EH (cell line): ENCODE measurements around the gene HDAC10.

Experiments
- DNase-seq: peaks from one replicate; pipeline ENCODE4 v3.0.0-alpha.2; 2015; ENCODE audit warnings: low read depth

HDAC10 gene

GRCh38 chr22:50255607-50256006 lies 4.5 kb upstream of the HDAC10 start:
- DNase-seq = no peak

DNA sequence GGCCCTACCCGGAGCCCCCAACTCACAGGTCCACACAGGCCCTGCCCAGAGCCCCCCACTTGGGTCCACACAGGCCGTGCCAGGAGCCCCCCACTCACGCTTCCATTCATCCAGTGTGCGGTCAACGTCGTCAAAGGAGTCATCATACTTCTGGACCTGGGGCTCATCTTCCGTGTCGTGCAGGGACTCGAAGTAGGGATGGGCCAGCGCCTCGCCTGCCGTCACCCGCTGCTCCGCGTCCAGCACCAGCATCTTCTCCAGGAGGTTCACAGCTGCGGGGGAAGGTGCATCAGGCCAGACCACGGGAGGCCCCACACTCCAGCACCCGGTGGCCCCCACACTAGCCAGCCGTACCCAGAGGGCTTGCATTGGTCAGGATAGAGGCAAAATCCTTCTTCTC lies 4.0 kb upstream of the HDAC10 start:
- no peak for DNase-seq

DNA sequence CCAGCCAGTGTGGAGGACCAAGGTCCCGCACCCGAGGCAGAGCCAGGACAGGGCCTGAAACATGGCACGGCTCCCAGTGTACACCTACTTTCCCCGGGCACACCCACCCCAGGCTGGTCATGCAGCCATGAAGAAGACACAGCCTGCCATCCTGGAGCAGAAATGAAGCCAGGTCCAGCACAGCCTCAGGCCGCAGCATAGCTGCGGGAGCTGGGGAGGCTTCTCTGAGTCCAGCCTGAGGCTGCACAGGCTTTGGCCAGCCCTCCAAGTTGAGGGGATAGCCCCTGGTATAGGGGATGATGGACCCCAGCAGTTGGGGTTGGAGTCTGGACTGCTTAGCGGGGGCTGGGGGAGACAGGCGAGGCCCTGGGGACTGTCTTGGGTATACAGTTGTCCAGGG lies 2.9 kb upstream of the HDAC10 start:
- no peak for DNase-seq

- DNase-seq = no peak
Observed at GRCh38 chr22:50253046-50253915, 2.2 kb upstream of the HDAC10 start.

DNA sequence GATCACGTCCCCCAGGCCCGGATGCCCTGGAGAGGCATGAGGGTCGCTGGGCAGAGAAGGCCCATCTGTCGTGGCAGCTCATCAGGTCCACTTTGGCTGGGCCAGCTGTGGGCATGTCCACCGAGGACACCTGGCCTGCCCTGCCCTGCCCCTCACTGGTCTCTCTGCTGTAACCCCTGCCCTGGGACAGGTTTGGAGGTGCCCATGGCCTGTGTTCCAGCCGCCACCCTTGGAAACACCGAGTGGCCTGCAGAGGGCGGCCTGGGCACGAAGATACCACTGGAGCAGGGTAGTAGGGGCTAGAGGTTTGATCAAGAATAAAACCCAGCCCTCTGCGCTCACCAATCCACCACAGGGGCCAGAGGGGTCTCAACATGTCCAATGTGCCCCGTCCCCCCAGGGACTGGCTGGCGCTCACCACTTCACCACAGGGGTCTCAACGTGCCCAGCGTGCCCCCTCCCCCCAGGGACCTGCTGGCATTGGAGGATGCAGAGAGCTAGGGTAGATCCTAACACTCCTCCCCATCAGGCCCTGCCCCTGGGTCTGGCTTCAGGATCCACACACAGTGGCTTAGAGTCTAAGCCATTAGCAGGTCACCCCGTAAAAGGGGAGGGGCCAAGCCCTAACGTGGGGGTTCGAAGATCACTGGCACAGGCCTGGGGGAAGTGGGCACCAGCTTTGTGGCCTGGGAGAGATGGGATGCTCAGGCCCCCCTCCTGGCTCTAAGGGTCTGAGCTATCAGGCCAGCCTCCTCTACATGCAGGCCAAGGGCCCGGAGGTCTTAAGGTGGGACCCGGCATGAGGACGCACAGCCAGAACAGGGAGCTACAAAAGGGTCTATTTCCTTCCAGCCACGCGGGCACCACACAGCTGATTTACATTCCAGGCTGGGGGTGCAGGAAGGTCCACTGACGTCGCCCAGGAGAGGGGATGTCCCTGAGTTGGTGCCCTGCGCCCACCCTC lies 1.3 kb upstream of the HDAC10 start:
- DNase-seq = peak; percentile 71

DNA sequence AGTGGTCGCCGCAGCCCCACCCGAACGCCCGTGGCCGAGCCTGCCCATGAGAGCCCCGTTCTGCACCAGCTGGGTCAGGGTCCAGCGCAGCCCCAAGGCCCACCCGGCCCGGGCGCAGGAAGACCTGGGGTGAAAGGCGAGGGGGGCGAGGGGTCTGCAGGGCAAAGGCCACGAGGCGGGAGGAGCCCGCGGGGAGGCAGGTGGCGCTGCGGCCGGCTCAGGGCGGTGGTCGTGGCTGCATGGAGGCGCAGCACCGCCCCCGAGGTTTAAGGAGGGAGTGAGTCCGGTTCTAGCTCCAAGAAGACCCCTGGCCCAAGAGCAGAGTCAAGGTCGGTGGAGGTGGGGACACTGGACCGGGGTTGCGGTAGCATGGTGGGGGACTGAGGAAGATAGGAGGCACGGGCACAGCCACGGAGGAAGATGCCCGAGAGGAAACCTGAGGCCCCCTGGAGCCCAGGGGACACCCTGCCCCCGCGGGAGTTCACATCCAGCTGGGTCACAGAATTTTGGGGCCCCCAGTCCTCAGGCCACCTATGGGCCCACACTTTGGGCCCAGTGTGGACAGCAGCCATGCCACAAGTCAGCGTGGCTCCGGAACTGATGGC lies 514 bp upstream of the HDAC10 start:
- no peak for DNase-seq

GRCh38 chr22:50250249-50250554 lies 863 bp downstream of the HDAC10 start:
- DNase-seq = no peak

DNA sequence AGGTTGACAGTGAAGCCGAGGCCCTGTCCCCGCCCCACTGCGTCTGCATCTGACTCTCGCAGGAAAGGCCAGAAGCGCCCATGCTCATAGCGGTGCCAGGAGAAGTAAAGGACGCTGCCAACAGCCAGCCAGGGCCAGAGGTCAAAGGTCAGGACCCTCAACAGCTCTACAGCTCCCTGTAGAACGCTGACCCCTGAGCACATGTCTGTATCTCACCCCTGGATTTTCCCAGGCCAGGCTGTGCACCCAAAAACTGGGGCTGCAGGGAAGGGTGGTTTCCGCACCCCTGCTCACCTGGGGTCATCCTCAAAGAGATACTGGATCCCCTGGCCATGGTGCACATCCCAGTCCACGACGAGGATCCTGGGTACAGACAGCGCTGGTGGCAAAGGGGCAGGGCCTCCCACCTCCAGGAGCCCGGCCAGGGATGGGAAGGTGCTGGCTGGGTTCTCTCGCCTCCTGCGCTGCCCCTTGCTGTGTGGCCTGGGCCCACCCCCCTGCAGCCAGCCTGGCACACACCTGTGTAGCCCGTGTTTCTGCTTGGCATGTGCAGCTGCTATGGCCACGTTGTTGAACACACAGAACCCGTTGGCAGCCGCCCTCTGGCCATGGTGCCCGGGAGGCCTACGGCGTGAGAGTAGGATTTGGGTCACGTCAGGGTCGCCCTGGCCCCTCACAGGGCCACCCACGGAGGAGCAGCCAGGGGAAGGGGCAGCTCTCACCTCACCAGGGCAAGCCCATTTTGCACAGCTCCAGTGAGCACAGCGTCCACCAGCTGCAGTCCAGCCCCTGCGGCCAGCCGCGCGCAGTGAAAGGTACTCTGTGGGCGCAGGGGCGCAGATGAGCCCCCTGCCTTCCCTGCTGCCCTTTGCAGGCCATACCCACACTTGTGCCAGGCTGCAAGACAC lies 1.5 kb downstream of the HDAC10 start:
- DNase-seq = no peak

DNA sequence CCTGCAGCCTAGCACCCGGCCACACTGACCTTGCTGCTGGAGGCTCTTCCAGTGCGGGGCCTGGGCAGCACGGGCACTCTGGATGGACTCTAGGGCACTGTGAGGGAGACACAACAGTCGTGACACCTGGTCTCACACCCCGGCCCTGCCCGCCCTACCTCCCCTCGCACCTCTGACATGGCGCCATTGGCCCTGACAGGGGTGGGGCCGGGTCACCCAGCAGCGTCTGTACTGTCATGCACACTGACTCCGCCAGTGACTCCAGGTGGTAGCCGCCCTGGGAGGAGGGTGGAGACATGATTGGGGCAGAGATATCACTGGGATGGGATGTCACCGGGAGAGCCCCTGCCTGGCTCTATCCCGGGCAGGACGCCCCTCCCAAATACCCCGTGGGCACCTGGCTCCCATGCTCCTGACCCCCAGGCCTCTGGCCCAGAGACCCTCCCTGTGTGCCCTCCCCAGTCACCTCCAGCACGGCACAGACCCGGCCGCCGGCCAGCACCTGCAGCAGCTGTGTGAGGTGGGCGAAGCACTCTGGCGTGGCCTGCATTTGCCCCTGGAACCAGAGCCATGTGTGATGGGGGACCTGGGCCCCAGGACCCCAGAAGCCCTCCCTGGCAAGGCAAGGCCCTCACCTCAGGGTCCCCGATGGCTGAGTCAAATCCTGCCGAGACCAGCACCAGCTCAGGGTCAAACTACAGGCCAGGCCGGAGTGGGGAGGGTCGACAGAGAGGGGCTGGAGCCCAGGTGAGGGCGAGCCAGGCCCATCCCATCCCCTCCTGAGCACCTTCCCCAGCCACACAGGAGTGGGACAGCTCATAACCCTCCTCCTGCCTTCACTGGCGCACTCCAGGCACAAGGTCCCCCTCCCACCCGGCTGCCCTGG lies 2.6 kb downstream of the HDAC10 start:
- no peak for DNase-seq

- peak; percentile 71 for DNase-seq
Observed at GRCh38 chr22:50247748-50248147, 3.3 kb downstream of the HDAC10 start.

DNA sequence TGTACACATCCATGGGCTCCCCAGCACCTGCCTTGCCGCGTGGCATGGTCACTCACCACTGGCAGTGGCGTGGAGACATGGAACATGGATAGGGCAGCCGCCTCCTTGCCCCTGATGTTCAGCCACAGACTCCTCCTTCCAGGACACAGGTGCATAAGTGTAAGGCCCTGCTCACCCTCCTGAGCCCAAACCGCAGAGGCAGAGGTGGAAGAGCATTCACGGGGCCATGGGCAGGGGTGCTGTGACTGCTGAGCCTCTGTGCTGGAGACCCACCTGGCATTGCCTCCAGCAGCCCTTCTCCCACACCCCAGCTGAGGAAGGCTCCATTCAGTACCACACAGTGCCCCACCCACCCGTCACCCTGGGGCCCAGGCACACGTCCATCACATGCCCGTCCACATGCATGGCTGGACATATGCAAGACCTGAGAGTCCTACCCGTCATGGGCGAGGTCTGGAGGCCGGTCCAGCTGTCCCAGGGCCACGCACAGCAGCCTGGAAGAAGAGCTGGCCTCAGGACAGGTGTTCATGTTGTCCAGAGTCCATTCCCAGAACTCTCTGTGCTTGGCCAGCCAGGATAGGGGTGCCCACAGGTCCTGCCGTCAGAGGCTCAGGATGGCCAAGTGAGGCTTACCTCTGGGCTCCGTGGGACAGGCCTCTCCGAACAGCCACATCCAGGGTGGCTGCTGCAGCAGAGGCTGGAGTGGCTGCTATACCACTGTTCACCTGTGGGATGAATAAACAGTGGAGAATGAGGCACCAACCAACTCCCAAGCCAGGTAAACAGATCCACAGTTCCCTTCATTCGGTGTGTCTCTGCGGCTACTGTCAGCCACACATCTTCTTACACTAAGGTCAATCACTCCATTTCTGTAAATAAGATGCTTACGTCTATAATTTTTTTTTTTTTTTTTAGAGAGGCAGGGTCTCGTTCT lies 4.6 kb downstream of the HDAC10 start:
- DNase-seq = no peak

DNA sequence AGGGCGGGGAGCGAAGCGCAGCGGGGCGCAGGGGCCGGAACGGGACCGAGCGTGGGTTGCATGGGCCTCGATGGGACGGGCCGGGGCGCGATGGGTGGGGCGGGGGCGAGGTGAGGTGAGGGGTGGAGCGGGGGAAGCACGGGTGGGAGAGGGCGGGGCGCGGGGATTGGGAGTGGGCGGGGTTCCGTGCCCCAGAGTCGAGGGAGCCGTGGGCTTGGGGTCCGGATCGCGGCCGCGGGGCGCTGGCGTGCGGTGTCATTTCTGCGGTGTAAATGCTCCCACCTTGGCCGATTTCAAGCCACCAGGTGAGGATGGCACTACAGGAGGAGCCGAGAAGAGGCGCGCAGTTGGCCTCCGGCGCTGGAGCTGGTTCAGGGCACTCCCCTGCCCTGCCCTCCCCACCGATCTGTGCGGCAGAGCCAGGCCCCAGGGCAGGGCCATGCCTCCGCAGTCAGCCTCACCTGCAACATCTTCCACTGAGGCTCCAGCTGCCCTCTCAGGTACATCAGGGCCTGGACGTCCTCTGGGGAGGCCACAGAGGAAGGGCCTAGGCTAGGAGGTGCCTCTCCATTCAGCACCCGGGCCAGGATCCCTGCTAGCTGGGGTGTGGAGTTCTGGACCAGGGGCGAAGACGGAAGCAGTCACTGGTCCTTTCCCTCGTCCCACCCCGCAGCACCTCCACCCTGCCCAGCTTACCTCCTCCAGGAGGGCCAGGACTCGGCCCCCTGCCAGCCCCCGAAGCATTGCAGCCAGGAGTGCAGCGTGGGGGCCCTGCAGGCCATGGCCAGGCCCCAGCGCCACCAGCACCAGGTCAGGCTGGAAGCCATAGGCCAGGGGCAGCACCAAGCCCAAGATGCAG lies 5.6 kb downstream of the HDAC10 start:
- DNase-seq = no peak

- DNase-seq = peak; percentile 92
Observed at GRCh38 chr22:50244420-50245213, 6.4 kb downstream of the HDAC10 start, which contains the start of gene TUBGCP6. TSS of gene TUBGCP6 (minus strand) at chr22:50245023. CDS start at chr22:50244459, 564 bp downstream.

DNA sequence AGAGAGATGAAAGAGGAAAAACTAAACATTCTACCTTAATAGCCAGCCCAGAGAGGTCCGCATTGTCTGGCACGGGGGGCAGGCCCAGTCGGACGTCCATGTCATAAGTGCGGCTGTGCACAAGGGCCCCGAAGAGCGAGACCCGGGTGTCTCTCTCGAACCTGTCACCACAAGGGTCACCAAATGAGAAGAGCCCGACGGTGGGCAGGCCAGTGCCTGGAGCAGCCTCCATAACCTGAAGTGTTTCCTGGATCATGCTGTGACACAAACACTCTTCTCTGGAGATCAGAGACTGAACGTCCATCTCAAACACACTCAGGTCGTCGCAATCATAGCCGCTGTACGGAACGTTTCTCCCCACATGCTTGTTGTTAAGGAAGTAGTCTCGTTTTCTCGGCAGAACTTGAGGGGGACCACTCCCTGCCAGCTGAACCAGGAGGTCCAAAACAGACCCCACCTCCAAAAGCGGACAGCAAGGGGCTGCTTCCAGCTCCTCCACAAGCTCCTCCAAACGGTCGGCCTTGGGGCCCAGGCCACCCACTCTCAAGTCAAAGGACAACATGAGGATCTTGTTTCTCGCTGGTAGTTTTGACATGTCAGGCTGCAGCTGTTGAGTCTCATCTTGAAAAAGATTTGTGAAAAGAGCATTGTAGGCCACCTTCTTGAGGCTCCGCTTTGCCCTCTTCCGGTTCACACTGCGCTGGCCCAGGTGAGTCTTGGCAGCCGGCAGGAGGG lies 7.2 kb downstream of the HDAC10 start:
- DNase-seq = no peak

GRCh38 chr22:50242406-50242949 lies 8.6 kb downstream of the HDAC10 start:
- no peak for DNase-seq

DNA sequence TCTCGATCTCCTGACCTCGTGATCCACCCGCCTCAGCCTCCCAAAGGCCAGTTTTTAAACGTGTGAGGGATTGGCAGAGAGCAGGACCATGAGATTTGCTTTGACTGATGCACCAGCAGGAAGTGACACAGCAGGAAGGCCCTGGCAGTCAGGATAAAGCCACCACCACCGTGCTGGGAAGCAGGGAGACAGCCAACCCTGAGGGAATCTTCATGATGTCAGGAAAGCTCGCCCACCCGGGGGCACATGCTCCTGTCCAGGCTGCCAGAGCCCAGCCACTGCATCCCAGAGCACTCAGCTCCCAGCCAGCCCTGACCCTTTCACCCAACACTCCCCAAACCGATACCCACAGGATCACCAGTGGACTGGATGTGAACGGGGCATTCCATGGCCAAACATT lies 12.3 kb downstream of the HDAC10 start:
- no peak for DNase-seq
